CD4-positive, alpha-beta T cell (primary cell): ENCODE data around the gene RCOR1. TPM values are rescaled to one million over a fixed set of nuclear protein-coding genes. Genes with fewer than 3 reads are reported as not detected.

Experiments
- ATAC-seq: fragments of 200-7000 bp; cut with Tn5 transposase; one replicate; pipeline ENCODE4 v1.10.0; 2022; ENCODE audit warnings: mild to moderate bottlenecking; ENCODE audit not compliant: poor library complexity
- CTCF ChIA-PET: fragments of 350-600 bp; sonication (Branson Sonifier 250); formaldehyde crosslinking; loops from one replicate; lab custom pipeline; 2021; ENCODE audit warnings: antibody characterized with exemption, inconsistent platforms; lab: Charles Lee
- POLR2A ChIA-PET: fragments of 350-600 bp; sonication (Branson Sonifier 250); formaldehyde crosslinking; loops from one replicate; lab custom pipeline; 2021; ENCODE audit warnings: antibody characterized with exemption, inconsistent platforms; lab: Charles Lee
- DNase-seq, 14 experiments: peaks; one replicate each; pipeline ENCODE4 v3.0.0-alpha.2; 2013 to 2020; ENCODE audit warnings: mixed read lengths in 2 of 14
- H3K27ac ChIP-seq, 2 donors: one replicate each; pipeline versions ENCODE4 v1.5.1 to v1.7.0; 2013; ENCODE audit warnings: low read length in 2 of 2, low read depth in 1 of 2, mild to moderate bottlenecking in 1 of 2
- H3K27me3 ChIP-seq, 2 experiments: 1 replicate in 1 of 2; 2 replicates in 1 of 2; pipeline versions ENCODE4 v1.6.1 to v1.7.0; 2013; ENCODE audit warnings: low read length in 2 of 2, control low read depth in 1 of 2, mild to moderate bottlenecking in 1 of 2, moderate library complexity in 1 of 2; ENCODE audit not compliant: insufficient read depth in 2 of 2, control insufficient read depth in 1 of 2
- H3K36me3 ChIP-seq: one replicate; pipeline ENCODE4 v1.6.1; 2013; ENCODE audit warnings: low read length, control low read depth; ENCODE audit not compliant: insufficient read depth
- H3K4me1 ChIP-seq: one replicate; pipeline ENCODE4 v1.6.1; 2013; ENCODE audit warnings: low read length, control low read depth; ENCODE audit not compliant: insufficient read depth
- H3K4me3 ChIP-seq: one replicate; pipeline ENCODE4 v1.5.1; 2013; ENCODE audit warnings: mild to moderate bottlenecking, low read length, moderate library complexity
- H3K9me3 ChIP-seq, 2 experiments: 1 replicate in 1 of 2; 2 replicates in 1 of 2; pipeline versions ENCODE4 v1.6.1 to v1.7.0; 2013; ENCODE audit warnings: low read length in 2 of 2, mild to moderate bottlenecking in 2 of 2, control low read depth in 1 of 2, moderate library complexity in 1 of 2; ENCODE audit not compliant: control insufficient read depth in 1 of 2, insufficient read depth in 1 of 2
- H3K27ac Mint-ChIP-seq: one replicate; pipeline ENCODE4 v1.8.0; 2020; ENCODE audit warnings: mixed read lengths
- H3K27me3 Mint-ChIP-seq: one replicate; pipeline ENCODE4 v1.8.0; 2021; ENCODE audit warnings: mixed read lengths
- H3K36me3 Mint-ChIP-seq: one replicate; pipeline ENCODE4 v1.8.0; 2021; ENCODE audit warnings: low read depth, mixed read lengths
- H3K4me1 Mint-ChIP-seq: one replicate; pipeline ENCODE4 v1.8.0; 2021; ENCODE audit warnings: low read depth, mixed read lengths
- H3K4me3 Mint-ChIP-seq: one replicate; pipeline ENCODE4 v1.8.0; 2020; ENCODE audit warnings: mild to moderate bottlenecking, mixed read lengths
- H3K9me3 Mint-ChIP-seq: one replicate; pipeline ENCODE4 v1.8.0; 2020; ENCODE audit warnings: mixed read lengths
- CTCF ChIP-seq: fragments of 200-600 bp; IDR thresholded peaks from one replicate; pipeline ENCODE4 v1.8.0; 2022; ENCODE audit warnings: antibody characterized with exemption, mild to moderate bottlenecking
- intact Hi-C, 2 experiments: fragments of 100-400 bp; cut with DNase I in 1 of 2; cut with micrococcal nuclease in 1 of 2; formaldehyde crosslinking; loops; one replicate each; pipeline versions ENCODE4 v1.15.1 to v1.9.0; 2023 to 2025; cut with DNase I, micrococcal nuclease
- total RNA-seq, 174 experiments: library from RNA in 2 of 174; stranded (reverse) in 2 of 174; gene quantifications; one replicate each; pipeline ENCODE4 v1.2.3 and lab custom pipeline; 2021 to 2026

RCOR1 gene
- total RNA-seq, 2 experiments from 2014 or later: 20.5 to 23.1 TPM

DNA sequence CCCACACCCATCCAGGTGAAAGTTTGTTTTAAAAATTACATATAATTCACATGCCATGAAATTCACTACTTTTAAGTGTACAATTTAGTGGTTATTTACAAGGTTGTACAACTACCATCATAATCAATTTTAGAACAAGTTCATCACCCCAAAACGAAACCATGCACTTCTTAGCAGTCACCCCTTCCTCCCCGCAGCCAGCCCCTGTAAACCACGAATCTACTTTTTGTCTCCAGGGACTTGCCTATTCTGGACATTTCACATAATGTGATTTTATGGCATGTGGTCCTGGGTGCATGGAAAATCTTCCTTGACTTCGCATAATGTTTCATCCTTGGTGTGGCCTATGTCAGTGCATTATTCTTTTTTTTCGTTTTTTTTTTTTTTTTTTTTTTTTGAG, 165.6 kb downstream of the RCOR1 start:
- Mint-ChIP-seq H3K4me1 (no peaks in the 10 kb centered on the region), H3K27me3 (no peaks in the 10 kb centered on the region), H3K36me3 (no peaks in the 10 kb centered on the region), H3K4me3 (no peak overlapping the region), H3K27ac (no peak overlapping the region), H3K9me3 (no peaks in the 10 kb centered on the region)
- H3K27ac ChIP-seq: no peak overlapping the region
- no peaks in the 10 kb centered on the region for H3K4me1 ChIP-seq
- ChIA-PET CTCF (no interaction called here), POLR2A (no interaction called here)
- no peaks in the 10 kb centered on the region for H3K9me3 ChIP-seq
- H3K36me3 ChIP-seq: no peaks in the 10 kb centered on the region
- DNase-seq (no peak), ATAC-seq (no peak)
- intact Hi-C loops: no loop called here
- no peak for TF ChIP-seq CTCF
- no peak overlapping the region for H3K4me3 ChIP-seq
- H3K27me3 ChIP-seq: no peaks in the 10 kb centered on the region

DNA sequence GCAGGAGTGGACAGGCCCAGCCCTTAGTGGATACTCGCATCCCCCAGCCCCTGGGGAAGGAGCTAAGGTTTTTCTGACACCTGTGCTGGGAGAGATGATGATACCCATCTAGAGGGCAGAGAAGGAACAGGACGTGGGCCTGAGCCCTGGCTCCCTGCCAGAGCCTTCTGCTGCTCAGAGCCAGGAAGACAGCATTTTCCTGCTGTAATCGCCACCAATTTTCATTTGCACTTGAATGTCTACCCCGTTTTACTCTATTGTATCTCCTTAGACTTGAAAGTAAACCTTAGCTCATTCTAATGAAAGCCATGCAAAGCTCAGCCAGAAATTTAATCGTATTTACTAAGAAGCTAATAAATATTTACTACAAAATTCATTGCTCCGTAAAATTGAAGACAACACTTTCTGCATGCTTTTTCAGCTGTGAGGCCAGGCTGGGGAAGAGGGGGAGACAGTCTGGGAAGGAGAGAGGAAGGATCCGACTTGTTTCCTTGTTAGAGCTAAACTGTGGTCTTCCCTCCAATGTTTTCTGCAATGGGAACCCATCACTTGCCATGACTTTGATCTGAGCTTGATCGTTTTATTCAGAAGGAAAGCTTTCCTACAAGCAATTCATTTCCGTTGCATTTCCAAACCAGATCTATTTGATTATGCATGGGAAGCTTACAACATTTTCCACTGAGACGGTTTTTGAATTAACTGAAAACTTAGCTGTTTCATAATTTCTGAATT, 167.2 kb downstream of the RCOR1 start:
- no peak for TF ChIP-seq CTCF
- DNase-seq (no peak), ATAC-seq (no peak)
- H3K36me3 ChIP-seq: no peaks in the 10 kb centered on the region
- intact Hi-C loops: no loop called here
- H3K4me1 ChIP-seq: no peaks in the 10 kb centered on the region
- H3K27ac ChIP-seq: no peak overlapping the region
- H3K27me3 ChIP-seq: peaks cover 0 to 3% of the 10 kb centered on the region in 2 experiments
- no peak overlapping the region for H3K4me3 ChIP-seq
- ChIA-PET POLR2A (no interaction called here), CTCF (no interaction called here)
- H3K9me3 ChIP-seq: no peaks in the 10 kb centered on the region
- Mint-ChIP-seq H3K9me3 (no peaks in the 10 kb centered on the region), H3K4me3 (no peak overlapping the region), H3K27me3 (no peaks in the 10 kb centered on the region), H3K27ac (no peak overlapping the region), H3K36me3 (no peaks in the 10 kb centered on the region), H3K4me1 (no peaks in the 10 kb centered on the region)

DNA sequence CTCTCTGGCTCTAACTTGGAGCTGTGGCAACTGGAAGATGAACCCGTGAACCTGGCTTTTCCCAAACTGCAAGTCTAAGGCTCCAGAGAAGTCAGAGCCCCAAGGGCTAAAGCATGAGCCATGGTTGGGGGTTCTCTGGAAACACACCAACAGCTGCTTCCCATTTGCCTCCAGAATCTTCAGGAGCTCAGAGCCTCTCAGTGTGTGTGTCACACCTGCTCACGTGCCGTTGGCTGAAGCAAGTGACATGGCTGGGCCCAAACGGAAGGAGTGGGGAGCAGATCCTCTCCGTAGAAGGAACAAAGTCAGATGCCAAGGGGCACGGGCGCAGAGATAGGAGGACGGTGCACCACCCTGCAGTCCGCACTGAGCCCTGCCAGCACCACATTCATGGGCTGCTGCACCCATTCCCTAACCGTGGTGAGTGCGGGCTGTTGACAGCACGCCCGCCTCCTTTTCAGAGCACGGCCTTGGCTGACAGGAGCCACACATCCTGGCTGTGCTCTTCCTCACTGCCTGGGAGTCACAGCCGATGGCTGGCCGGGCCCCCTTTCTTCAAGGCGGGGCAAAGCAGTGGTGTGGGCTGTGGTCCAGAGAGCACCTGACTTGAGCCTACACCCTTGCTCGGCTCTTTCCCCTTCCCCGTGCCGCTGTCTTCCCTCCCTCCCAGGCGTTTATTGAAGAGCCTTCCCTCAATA, 168.2 kb downstream of the RCOR1 start:
- TF ChIP-seq CTCF: no peak
- Mint-ChIP-seq H3K27me3 (no peaks in the 10 kb centered on the region), H3K4me3 (no peak overlapping the region), H3K36me3 (no peaks in the 10 kb centered on the region), H3K9me3 (no peaks in the 10 kb centered on the region), H3K27ac (no peak overlapping the region), H3K4me1 (no peaks in the 10 kb centered on the region)
- Histone ChIP-seq H3K36me3 (no peaks in the 10 kb centered on the region), H3K4me1 (no peaks in the 10 kb centered on the region), H3K27me3 (peaks cover 0 to 3% of the 10 kb centered on the region in 2 experiments), H3K4me3 (no peak overlapping the region), H3K27ac (no peak overlapping the region), H3K9me3 (no peaks in the 10 kb centered on the region)
- ATAC-seq (no peak), DNase-seq (no peak)
- ChIA-PET POLR2A (no interaction called here), CTCF (no interaction called here)
- intact Hi-C loops: no loop called here
